Neural cell (in vitro differentiated cells): ENCODE data around the gene IFTAP. TPM values are rescaled to one million over a fixed set of nuclear protein-coding genes. Genes with fewer than 3 reads are reported as not detected.

Experiments
- H2AFZ ChIP-seq: fragments of 200-600, 300-800 bp; sonication (generic), shearing (Covaris generic); 2 replicates; pipeline ENCODE4 v1.6.0; 2014; ENCODE audit warnings: low read depth, mild to moderate bottlenecking, antibody characterized with exemption, low read length, moderate library complexity
- H3F3A ChIP-seq: fragments of 200-600 bp; shearing (Covaris generic); 2 replicates; pipeline ENCODE4 v1.6.1; 2016; ENCODE audit warnings: mild to moderate bottlenecking, moderate library complexity, mixed read lengths, antibody characterized with exemption, low read length; ENCODE audit not compliant: insufficient read depth, poor library complexity, severe bottlenecking
- H3K27ac ChIP-seq: fragments of 200-600, 300-800 bp; sonication (generic), shearing (Covaris generic); 2 replicates; pipeline ENCODE4 v1.5.1; 2014; ENCODE audit warnings: mild to moderate bottlenecking, low read length, moderate library complexity
- H3K27me3 ChIP-seq: fragments of 300-800, 200-600 bp; sonication (generic), shearing (Covaris generic); 2 replicates; pipeline ENCODE4 v1.6.0; 2014; ENCODE audit warnings: mild to moderate bottlenecking, low read depth, low read length, moderate library complexity; ENCODE audit not compliant: insufficient read depth
- H3K36me3 ChIP-seq: fragments of 300-800, 200-600 bp; sonication (generic), shearing (Covaris generic); 2 replicates; pipeline ENCODE4 v1.5.1; 2014; ENCODE audit warnings: mild to moderate bottlenecking, antibody characterized with exemption, low read length, moderate library complexity; ENCODE audit not compliant: insufficient read depth
- H3K4me2 ChIP-seq: fragments of 300-800, 200-600 bp; sonication (generic), shearing (Covaris generic); 2 replicates; pipeline ENCODE4 v1.6.0; 2014; ENCODE audit warnings: mild to moderate bottlenecking, low read length
- H3K4me3 ChIP-seq: fragments of 300-800, 200-600 bp; sonication (generic), shearing (Covaris generic); 2 replicates; pipeline ENCODE4 v1.5.1; 2014; ENCODE audit warnings: mild to moderate bottlenecking, low read length, moderate library complexity
- H3K79me2 ChIP-seq: fragments of 200-600 bp; shearing (Covaris generic); replicated peaks from 2 replicates; pipeline ENCODE4 v1.6.0; 2014; ENCODE audit warnings: mild to moderate bottlenecking, low read length, moderate library complexity; ENCODE audit not compliant: insufficient read depth
- H3K9ac ChIP-seq: fragments of 300-800, 200-600 bp; sonication (generic), shearing (Covaris generic); 2 replicates; pipeline ENCODE4 v1.6.1; 2016; ENCODE audit warnings: mild to moderate bottlenecking, low read length, mixed read lengths
- H3K9me2 ChIP-seq: fragments of 200-600 bp; shearing (Covaris generic); 2 replicates; pipeline ENCODE4 v1.6.1; 2016; ENCODE audit warnings: mild to moderate bottlenecking, low read length, mixed read lengths; ENCODE audit not compliant: insufficient read depth
- H3K9me3 ChIP-seq: fragments of 200-600, 300-800 bp; sonication (generic), shearing (Covaris generic); 2 replicates; pipeline ENCODE4 v1.6.1; 2016; ENCODE audit warnings: mild to moderate bottlenecking, mixed run types, low read length, moderate library complexity, mixed read lengths
- H4K20me1 ChIP-seq: fragments of 200-600 bp; shearing (Covaris generic); 2 replicates; pipeline ENCODE4 v1.6.1; 2016; ENCODE audit warnings: mild to moderate bottlenecking, mixed run types; ENCODE audit not compliant: insufficient read depth
- EP300 ChIP-seq: fragments of 450-650 bp; conservative IDR thresholded peaks from 2 replicates; pipeline ENCODE4 v1.6.1; 2014; ENCODE audit warnings: antibody characterized with exemption, mild to moderate bottlenecking, moderate library complexity; ENCODE audit not compliant: poor library complexity, severe bottlenecking
- EZH2 ChIP-seq: fragments of 200-600, 300-800 bp; shearing (Covaris generic), sonication (generic); IDR thresholded peaks from 2 replicates; pipeline ENCODE4 v1.6.1; 2014; ENCODE audit warnings: antibody characterized with exemption, low read length, borderline replicate concordance, mild to moderate bottlenecking; ENCODE audit not compliant: insufficient read depth, poor library complexity, severe bottlenecking
- MXI1 ChIP-seq: fragments of 450-650 bp; conservative IDR thresholded peaks from 2 replicates; pipeline ENCODE4 v1.6.1; 2014; ENCODE audit warnings: antibody characterized with exemption, mild to moderate bottlenecking; ENCODE audit not compliant: poor library complexity, severe bottlenecking
- POLR2AphosphoS5 ChIP-seq: IDR thresholded peaks from 2 replicates; pipeline ENCODE4 v1.6.1; 2012
- RAD21 ChIP-seq: fragments of 450-650 bp; conservative IDR thresholded peaks from 2 replicates; pipeline ENCODE4 v1.6.1; 2014; ENCODE audit warnings: antibody characterized with exemption, mild to moderate bottlenecking, moderate library complexity
- SMC3 ChIP-seq: fragments of 450-650 bp; conservative IDR thresholded peaks from 2 replicates; pipeline ENCODE4 v1.6.1; 2014; ENCODE audit warnings: antibody characterized with exemption, mild to moderate bottlenecking, moderate library complexity; ENCODE audit not compliant: poor library complexity
- TAF1 ChIP-seq: IDR thresholded peaks from 2 replicates; pipeline ENCODE4 v1.6.1; 2012; ENCODE audit warnings: low read depth
- polyA plus RNA-seq: library from polyadenylated mRNA; depleted of rRNA; stranded (reverse); fragments of >200 nt; gene quantifications from 2 replicates; pipeline ENCODE4 v1.2.3, GENCODE V29; 2014
- TF ChIP-seq, protein P1 (sequence below): IDR thresholded peaks from 2 replicates; pipeline ENCODE4 v1.6.1; 2012; ENCODE audit warnings: borderline replicate concordance
- TF ChIP-seq, protein P2 (sequence below): fragments of 450-650 bp; IDR thresholded peaks from 2 replicates; pipeline ENCODE4 v1.5.1; 2014; ENCODE audit warnings: antibody characterized with exemption, mild to moderate bottlenecking, moderate library complexity; ENCODE audit not compliant: poor library complexity, severe bottlenecking

Gene IFTAP
- polyA plus RNA-seq, 1 donor from 2014 or later = 71.9 TPM

DNA sequence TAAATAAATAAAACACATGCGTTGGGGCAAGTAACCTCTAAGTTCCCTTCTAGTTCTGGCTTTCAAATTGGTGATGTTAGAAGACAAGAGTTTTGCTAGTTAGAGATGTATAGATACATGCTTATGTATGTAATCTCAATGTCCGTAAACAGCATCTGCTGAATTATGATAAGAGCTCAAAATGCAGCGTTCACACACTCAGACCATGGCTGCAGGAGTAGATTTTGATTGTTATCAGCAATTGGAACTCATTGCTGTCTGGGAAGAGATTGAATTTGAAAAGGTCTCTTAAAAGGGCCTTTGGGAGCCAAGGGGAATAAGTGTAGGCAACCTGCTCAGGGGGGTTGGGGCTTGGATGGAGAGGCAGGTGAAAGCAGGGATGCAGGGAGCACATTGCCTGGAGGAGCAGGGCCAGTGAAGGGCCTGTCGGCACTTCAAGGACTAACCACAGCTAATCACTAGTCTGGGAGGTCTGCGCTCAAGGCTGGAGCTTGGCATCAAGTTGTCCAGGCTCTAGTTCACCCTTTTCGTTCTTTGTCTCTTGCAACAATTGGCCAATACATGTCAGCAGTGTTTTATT, 29.2 kb upstream of the IFTAP start:
- Histone ChIP-seq H3K4me2 (no peak overlapping the region), H3K9ac (no peak overlapping the region), H4K20me1 (no peaks in the 10 kb centered on the region), H2AFZ (no peak overlapping the region), H3F3A (no peaks in the 10 kb centered on the region), H3K36me3 (no peaks in the 10 kb centered on the region), H3K27me3 (no peaks in the 10 kb centered on the region), H3K27ac (no peak overlapping the region), H3K4me3 (no peak overlapping the region), H3K9me3 (no peaks in the 10 kb centered on the region), H3K9me2 (no peaks in the 10 kb centered on the region), H3K79me2 (no peaks in the 10 kb centered on the region)
- TF ChIP-seq MXI1 (no peak), EZH2 (no peak)

DNA sequence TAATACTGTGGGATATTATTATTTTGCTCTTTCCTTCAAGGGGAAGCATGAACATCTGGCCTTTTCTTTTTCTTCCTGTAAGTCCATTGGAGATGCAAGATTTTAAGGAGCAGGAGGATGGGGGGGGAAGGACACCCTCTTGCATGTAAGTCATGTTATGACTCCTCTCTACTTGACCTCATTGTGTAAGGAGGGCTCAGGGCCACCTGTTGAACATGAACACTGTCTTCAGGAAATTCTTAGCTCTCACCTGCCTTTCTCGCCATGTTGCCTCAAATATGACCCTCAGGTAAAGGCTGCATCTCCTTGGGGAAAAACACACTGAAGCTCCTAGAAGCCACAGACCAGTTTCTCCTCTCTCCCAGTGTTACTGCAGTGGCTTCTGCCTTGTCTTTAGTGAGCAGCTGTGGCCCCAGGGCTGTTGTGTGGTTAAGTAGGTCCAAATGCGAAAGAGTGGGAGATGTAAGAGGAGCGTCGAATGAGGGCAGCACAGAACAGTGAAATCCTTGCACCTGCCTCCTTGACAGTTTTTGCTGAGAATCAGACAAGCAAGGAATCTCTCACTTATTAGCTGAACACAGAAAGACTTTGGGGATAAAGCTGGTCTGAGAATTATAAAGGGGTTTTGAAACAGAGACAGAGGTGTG, 27.8 kb upstream of the IFTAP start:
- no peak overlapping the region for H3K4me3 ChIP-seq
- H3K79me2 ChIP-seq = no peaks in the 10 kb centered on the region
- no peaks in the 10 kb centered on the region for H3K27me3 ChIP-seq
- H3K27ac ChIP-seq = no peak overlapping the region
- no peaks in the 10 kb centered on the region for H3F3A ChIP-seq
- H3K4me2 ChIP-seq = no peak overlapping the region
- H4K20me1 ChIP-seq = no peaks in the 10 kb centered on the region
- no peaks in the 10 kb centered on the region for H3K9me2 ChIP-seq
- TF ChIP-seq POLR2AphosphoS5 (no peak), EZH2 (no peak), TAF1 (no peak), SMC3 (no peak), EP300 (no peak), RAD21 (no peak), MXI1 (no peak)
- TF ChIP-seq, protein P1, sequence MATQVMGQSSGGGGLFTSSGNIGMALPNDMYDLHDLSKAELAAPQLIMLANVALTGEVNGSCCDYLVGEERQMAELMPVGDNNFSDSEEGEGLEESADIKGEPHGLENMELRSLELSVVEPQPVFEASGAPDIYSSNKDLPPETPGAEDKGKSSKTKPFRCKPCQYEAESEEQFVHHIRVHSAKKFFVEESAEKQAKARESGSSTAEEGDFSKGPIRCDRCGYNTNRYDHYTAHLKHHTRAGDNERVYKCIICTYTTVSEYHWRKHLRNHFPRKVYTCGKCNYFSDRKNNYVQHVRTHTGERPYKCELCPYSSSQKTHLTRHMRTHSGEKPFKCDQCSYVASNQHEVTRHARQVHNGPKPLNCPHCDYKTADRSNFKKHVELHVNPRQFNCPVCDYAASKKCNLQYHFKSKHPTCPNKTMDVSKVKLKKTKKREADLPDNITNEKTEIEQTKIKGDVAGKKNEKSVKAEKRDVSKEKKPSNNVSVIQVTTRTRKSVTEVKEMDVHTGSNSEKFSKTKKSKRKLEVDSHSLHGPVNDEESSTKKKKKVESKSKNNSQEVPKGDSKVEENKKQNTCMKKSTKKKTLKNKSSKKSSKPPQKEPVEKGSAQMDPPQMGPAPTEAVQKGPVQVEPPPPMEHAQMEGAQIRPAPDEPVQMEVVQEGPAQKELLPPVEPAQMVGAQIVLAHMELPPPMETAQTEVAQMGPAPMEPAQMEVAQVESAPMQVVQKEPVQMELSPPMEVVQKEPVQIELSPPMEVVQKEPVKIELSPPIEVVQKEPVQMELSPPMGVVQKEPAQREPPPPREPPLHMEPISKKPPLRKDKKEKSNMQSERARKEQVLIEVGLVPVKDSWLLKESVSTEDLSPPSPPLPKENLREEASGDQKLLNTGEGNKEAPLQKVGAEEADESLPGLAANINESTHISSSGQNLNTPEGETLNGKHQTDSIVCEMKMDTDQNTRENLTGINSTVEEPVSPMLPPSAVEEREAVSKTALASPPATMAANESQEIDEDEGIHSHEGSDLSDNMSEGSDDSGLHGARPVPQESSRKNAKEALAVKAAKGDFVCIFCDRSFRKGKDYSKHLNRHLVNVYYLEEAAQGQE = no peak
- TF ChIP-seq, protein P2, sequence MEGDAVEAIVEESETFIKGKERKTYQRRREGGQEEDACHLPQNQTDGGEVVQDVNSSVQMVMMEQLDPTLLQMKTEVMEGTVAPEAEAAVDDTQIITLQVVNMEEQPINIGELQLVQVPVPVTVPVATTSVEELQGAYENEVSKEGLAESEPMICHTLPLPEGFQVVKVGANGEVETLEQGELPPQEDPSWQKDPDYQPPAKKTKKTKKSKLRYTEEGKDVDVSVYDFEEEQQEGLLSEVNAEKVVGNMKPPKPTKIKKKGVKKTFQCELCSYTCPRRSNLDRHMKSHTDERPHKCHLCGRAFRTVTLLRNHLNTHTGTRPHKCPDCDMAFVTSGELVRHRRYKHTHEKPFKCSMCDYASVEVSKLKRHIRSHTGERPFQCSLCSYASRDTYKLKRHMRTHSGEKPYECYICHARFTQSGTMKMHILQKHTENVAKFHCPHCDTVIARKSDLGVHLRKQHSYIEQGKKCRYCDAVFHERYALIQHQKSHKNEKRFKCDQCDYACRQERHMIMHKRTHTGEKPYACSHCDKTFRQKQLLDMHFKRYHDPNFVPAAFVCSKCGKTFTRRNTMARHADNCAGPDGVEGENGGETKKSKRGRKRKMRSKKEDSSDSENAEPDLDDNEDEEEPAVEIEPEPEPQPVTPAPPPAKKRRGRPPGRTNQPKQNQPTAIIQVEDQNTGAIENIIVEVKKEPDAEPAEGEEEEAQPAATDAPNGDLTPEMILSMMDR = no peak
- H3K9me3 ChIP-seq = no peaks in the 10 kb centered on the region
- no peak overlapping the region for H3K9ac ChIP-seq
- H2AFZ ChIP-seq = no peak overlapping the region
- H3K36me3 ChIP-seq = no peaks in the 10 kb centered on the region
